ENCODE results near the gene ZNF687. TPM values are rescaled to one million over a fixed set of nuclear protein-coding genes. Genes with fewer than 3 reads are reported as not detected.
A peak's percentile ranks its signal among the peaks of the same experiment; 100 is the strongest.
"Not testable (repeated sequence)": the region's sequence is repeated elsewhere in the genome, so short reads cannot be mapped to it uniquely, and the experiment has no call there.

Gene ZNF687
- total RNA-seq, 1 donor = 15.9 TPM

DNA sequence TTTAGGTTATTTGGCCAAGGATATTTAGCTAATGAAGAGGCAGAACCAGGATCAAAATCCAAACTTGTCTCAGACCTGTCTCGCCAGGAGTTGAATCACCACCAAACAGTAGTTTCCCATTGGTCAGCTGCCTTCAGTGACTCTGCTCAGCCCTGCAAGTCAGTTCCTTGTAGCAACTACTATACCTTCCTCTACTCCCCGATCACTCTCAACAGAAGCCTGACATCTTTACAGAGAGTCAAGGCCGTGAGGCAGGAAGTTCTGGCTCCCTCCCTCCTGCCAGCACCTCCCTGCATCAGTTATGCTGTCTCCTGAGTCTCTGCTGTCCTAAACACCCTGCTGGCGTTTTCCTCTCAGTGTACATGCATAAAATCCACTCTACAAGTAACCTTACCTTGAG is 14.3 kb upstream of the ZNF687 start:
- Histone ChIP-seq H3K27ac (ENCODE audit: low read depth, low read length) (no peak overlapping the region), H3K27me3 (ENCODE audit: insufficient read depth, low read length) (no peaks in the 10 kb centered on the region), H3K4me3 (ENCODE audit: insufficient read depth, low read length) (no peak overlapping the region), H3K36me3 (ENCODE audit: insufficient read depth, low read length) (peaks cover 59% of the 10 kb centered on the region), H3K4me2 (ENCODE audit: insufficient read depth, low read length) (no peak overlapping the region), H3K9me3 (ENCODE audit: low read depth, low read length) (no peaks in the 10 kb centered on the region), H3K4me1 (ENCODE audit: insufficient read depth, low read length) (no peaks in the 10 kb centered on the region), H4K20me1 (ENCODE audit: insufficient read depth, low read length) (no peaks in the 10 kb centered on the region), H2AFZ (ENCODE audit: low read length) (no peak overlapping the region), H3K79me2 (ENCODE audit: insufficient read depth, low read length) (peaks cover 3% of the 10 kb centered on the region)
- DNase-seq (ENCODE audit: insufficient read length, low spot score, missing footprints) = no peak
- TF ChIP-seq, protein P1, sequence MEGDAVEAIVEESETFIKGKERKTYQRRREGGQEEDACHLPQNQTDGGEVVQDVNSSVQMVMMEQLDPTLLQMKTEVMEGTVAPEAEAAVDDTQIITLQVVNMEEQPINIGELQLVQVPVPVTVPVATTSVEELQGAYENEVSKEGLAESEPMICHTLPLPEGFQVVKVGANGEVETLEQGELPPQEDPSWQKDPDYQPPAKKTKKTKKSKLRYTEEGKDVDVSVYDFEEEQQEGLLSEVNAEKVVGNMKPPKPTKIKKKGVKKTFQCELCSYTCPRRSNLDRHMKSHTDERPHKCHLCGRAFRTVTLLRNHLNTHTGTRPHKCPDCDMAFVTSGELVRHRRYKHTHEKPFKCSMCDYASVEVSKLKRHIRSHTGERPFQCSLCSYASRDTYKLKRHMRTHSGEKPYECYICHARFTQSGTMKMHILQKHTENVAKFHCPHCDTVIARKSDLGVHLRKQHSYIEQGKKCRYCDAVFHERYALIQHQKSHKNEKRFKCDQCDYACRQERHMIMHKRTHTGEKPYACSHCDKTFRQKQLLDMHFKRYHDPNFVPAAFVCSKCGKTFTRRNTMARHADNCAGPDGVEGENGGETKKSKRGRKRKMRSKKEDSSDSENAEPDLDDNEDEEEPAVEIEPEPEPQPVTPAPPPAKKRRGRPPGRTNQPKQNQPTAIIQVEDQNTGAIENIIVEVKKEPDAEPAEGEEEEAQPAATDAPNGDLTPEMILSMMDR (IDR thresholded peaks at IDR 0.05; ENCODE audit: extremely low read depth, low read depth, low read length) = no peak

DNA sequence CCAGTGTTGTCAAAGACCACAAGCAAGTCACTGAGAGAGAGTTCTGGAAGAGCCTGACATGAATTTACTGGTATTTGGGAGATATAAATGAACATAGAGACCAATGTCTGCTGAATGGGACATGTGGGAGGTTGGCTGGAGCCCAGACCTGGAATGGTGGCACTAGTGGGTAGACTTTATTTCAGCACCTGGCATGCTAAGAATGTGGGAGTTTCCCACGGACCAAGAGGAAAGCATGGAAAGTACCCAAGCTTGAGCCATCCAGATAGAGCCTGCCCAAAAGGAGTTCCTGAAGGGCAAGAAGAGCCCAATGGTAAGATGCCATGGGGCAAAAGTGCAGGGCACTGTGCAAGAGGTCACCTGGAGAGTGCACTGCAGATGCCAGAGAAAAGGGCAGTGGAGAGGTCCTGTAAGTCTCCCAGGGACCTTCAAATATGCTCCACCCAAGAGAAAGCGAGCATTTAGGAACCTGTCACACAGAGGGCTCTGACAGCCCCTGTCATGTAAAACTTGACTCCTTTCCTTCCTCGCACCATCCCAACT is 8.1 kb upstream of the ZNF687 start:
- no peak overlapping the region for H3K27ac ChIP-seq (ENCODE audit: low read depth, low read length)
- no peaks in the 10 kb centered on the region for H3K79me2 ChIP-seq (ENCODE audit: insufficient read depth, low read length)
- H3K9me3 ChIP-seq (ENCODE audit: low read depth, low read length) = no peaks in the 10 kb centered on the region
- H3K36me3 ChIP-seq (ENCODE audit: insufficient read depth, low read length) = peaks cover 9% of the 10 kb centered on the region
- peak; percentile 8 for DNase-seq (ENCODE audit: insufficient read length, low spot score, missing footprints)
- no peak overlapping the region for H2AFZ ChIP-seq (ENCODE audit: low read length)
- no peaks in the 10 kb centered on the region for H4K20me1 ChIP-seq (ENCODE audit: insufficient read depth, low read length)
- TF ChIP-seq, protein P1 (IDR thresholded peaks at IDR 0.05; ENCODE audit: extremely low read depth, low read depth, low read length) = no peak
- no peak overlapping the region for H3K4me3 ChIP-seq (ENCODE audit: insufficient read depth, low read length)
- no peaks in the 10 kb centered on the region for H3K27me3 ChIP-seq (ENCODE audit: insufficient read depth, low read length)
- H3K4me1 ChIP-seq (ENCODE audit: insufficient read depth, low read length) = no peaks in the 10 kb centered on the region
- no peak overlapping the region for H3K4me2 ChIP-seq (ENCODE audit: insufficient read depth, low read length)

DNA sequence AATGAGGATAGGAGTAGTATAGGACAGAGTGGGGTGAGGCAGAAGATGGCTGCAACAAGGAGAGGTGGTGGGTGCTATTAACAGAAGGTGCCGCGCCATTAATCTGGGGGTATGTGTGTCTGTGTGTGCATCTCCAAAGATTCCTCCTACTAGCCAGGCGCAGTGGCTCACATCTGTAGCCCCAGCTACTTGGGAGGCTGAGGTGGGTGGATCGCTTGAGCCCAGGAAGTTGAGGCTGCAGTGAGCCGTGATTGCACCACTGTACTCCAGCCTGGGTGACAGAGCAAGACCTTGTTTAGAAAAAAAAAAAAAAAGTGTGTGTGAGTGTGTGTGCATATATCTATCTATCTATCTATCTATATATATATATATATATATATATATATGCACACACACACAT is 6.8 kb upstream of the ZNF687 start:
- H3K27me3 ChIP-seq (ENCODE audit: insufficient read depth, low read length); H3K27ac ChIP-seq (ENCODE audit: low read depth, low read length); H3K4me3 ChIP-seq (ENCODE audit: insufficient read depth, low read length); H4K20me1 ChIP-seq (ENCODE audit: insufficient read depth, low read length); H2AFZ ChIP-seq (ENCODE audit: low read length); DNase-seq (ENCODE audit: insufficient read length, low spot score, missing footprints); H3K4me1 ChIP-seq (ENCODE audit: insufficient read depth, low read length); H3K9me3 ChIP-seq (ENCODE audit: low read depth, low read length); H3K36me3 ChIP-seq (ENCODE audit: insufficient read depth, low read length); H3K79me2 ChIP-seq (ENCODE audit: insufficient read depth, low read length); H3K4me2 ChIP-seq (ENCODE audit: insufficient read depth, low read length): not testable (repeated sequence)

DNA sequence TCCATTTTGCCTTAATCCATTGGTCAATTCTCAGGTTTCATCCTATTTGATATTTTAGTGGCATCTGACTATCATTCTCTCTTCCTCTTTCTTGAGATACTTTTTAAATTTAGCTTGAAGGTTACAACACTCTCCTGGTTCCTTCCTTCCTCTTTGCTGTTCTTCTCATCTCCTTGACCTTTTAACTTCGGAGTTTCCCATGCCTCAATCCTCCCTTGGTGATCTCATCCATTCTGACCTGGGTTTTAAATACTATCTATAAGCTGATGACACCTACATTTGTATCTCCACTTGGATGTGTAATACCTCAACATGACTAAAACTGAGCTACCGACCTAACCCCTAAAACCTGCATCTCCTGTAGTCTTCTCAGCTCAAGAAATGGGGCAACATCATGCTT is 4.8 kb upstream of the ZNF687 start:
- DNase-seq (ENCODE audit: insufficient read length, low spot score, missing footprints) = no peak

More for the DNA sequence above, 4.8 kb upstream of the ZNF687 start:
- Histone ChIP-seq H3K4me3 (ENCODE audit: insufficient read depth, low read length) (no peak overlapping the region), H3K36me3 (ENCODE audit: insufficient read depth, low read length) (no peaks in the 10 kb centered on the region), H3K4me2 (ENCODE audit: insufficient read depth, low read length) (no peak overlapping the region), H3K27me3 (ENCODE audit: insufficient read depth, low read length) (no peaks in the 10 kb centered on the region), H3K9me3 (ENCODE audit: low read depth, low read length) (no peaks in the 10 kb centered on the region), H3K79me2 (ENCODE audit: insufficient read depth, low read length) (peaks cover under 1% of the 10 kb centered on the region), H2AFZ (ENCODE audit: low read length) (no peak overlapping the region), H3K27ac (ENCODE audit: low read depth, low read length) (no peak overlapping the region), H4K20me1 (ENCODE audit: insufficient read depth, low read length) (no peaks in the 10 kb centered on the region), H3K4me1 (ENCODE audit: insufficient read depth, low read length) (peaks cover 2% of the 10 kb centered on the region)
- TF ChIP-seq, protein P1 (IDR thresholded peaks at IDR 0.05; ENCODE audit: extremely low read depth, low read depth, low read length) = no peak

All from osteoblast (primary cell).